ENCODE results near the gene NAALADL2.

NAALADL2 gene

GRCh38 chr3:175294793-175295192 lies 435.7 kb downstream of the NAALADL2 start:
- no peaks in the 10 kb centered on the region for H3K79me2 ChIP-seq (ENCODE audit: insufficient read depth, low read length)
- no peaks in the 10 kb centered on the region for H3K4me1 ChIP-seq (ENCODE audit: insufficient read depth, low read length)
- DNase-seq (no peak), ATAC-seq (ENCODE audit: insufficient read depth, low read depth) (no peak)
- TF ChIP-seq, protein P1, sequence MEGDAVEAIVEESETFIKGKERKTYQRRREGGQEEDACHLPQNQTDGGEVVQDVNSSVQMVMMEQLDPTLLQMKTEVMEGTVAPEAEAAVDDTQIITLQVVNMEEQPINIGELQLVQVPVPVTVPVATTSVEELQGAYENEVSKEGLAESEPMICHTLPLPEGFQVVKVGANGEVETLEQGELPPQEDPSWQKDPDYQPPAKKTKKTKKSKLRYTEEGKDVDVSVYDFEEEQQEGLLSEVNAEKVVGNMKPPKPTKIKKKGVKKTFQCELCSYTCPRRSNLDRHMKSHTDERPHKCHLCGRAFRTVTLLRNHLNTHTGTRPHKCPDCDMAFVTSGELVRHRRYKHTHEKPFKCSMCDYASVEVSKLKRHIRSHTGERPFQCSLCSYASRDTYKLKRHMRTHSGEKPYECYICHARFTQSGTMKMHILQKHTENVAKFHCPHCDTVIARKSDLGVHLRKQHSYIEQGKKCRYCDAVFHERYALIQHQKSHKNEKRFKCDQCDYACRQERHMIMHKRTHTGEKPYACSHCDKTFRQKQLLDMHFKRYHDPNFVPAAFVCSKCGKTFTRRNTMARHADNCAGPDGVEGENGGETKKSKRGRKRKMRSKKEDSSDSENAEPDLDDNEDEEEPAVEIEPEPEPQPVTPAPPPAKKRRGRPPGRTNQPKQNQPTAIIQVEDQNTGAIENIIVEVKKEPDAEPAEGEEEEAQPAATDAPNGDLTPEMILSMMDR (IDR thresholded peaks at IDR 0.05; ENCODE audit: borderline replicate concordance, extremely low read depth, low read length, poor library complexity, severe bottlenecking), result no peak
- TF ChIP-seq EZH2 (IDR thresholded peaks at IDR 0.05; ENCODE audit: borderline replicate concordance, low read depth, low read length, severe bottlenecking), result no peak
- no peaks in the 10 kb centered on the region for H3K27me3 ChIP-seq (ENCODE audit: insufficient read depth, low read length, poor library complexity)
- H2AFZ ChIP-seq (ENCODE audit: low read depth, low read length), result no peak overlapping the region
- no peak overlapping the region for H3K4me2 ChIP-seq (ENCODE audit: insufficient read depth, low read length)
- no peak overlapping the region for H3K4me3 ChIP-seq (ENCODE audit: low read depth in 1 of 2, low read length in 2 of 2)
- H3K9ac ChIP-seq (ENCODE audit: low read depth, low read length), result no peak overlapping the region
- H3K27ac ChIP-seq (ENCODE audit: low read length), result no peak overlapping the region
- no peaks in the 10 kb centered on the region for H3K9me3 ChIP-seq (ENCODE audit: insufficient read depth, low read length, severe bottlenecking)
- H3K36me3 ChIP-seq (ENCODE audit: insufficient read depth, low read length), result no peaks in the 10 kb centered on the region
- H4K20me1 ChIP-seq (ENCODE audit: insufficient read depth, low read length), result no peaks in the 10 kb centered on the region

DNA sequence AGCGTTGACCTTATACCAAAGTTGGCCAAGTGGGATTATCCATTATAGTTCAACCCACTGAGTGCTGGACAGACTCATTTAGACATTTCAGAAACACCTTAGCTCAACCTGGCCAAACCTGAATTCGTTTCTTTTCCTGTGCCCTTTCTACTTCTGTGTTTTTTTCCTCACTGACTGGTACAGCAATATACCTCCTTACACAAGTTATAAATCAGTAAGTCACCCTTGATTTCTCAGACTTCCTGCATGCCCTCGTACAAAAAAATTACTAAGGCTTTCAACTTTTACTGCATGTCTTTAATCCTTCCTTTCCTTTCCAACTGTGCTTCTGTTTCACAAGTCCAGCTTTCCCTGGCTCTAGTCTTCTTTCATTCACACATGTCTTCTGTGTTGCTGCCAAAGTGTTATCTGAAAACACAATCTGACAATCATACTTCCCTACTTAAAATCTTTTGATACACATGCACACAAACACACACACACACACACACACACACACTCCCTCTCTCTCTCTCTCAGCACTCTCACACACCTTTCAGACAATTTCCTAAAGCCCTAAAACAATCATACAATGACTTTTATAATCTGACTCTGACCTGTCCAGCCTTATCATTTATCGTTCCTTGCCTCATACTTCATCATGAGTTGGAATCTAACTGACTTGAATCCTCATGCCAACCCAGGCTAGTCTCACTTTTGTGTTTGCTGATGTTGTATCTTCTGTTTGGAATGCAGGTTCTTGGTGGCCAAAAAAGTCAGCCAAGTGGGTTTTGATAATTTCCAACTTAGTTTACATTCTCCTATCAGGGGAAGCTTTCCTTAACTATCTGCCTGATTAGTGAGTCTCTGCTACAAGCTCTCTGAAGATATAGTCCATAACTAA lies 436.4 kb downstream of the NAALADL2 start:
- Histone ChIP-seq H3K36me3 (ENCODE audit: insufficient read depth, low read length) (no peaks in the 10 kb centered on the region), H3K4me1 (ENCODE audit: insufficient read depth, low read length) (no peaks in the 10 kb centered on the region), H3K4me3 (ENCODE audit: low read depth in 1 of 2, low read length in 2 of 2) (no peak overlapping the region), H4K20me1 (ENCODE audit: insufficient read depth, low read length) (no peaks in the 10 kb centered on the region), H3K27ac (ENCODE audit: low read length) (no peak overlapping the region), H3K4me2 (ENCODE audit: insufficient read depth, low read length) (no peak overlapping the region), H2AFZ (ENCODE audit: low read depth, low read length) (no peak overlapping the region), H3K9me3 (ENCODE audit: insufficient read depth, low read length, severe bottlenecking) (no peaks in the 10 kb centered on the region), H3K9ac (ENCODE audit: low read depth, low read length) (no peak overlapping the region), H3K27me3 (ENCODE audit: insufficient read depth, low read length, poor library complexity) (no peaks in the 10 kb centered on the region), H3K79me2 (ENCODE audit: insufficient read depth, low read length) (no peaks in the 10 kb centered on the region)
- DNase-seq, result no peak
- ATAC-seq (ENCODE audit: insufficient read depth, low read depth), result no peak
- TF ChIP-seq, protein P1 (IDR thresholded peaks at IDR 0.05; ENCODE audit: borderline replicate concordance, extremely low read depth, low read length, poor library complexity, severe bottlenecking), result no peak
- TF ChIP-seq EZH2 (IDR thresholded peaks at IDR 0.05; ENCODE audit: borderline replicate concordance, low read depth, low read length, severe bottlenecking), result no peak

DNA sequence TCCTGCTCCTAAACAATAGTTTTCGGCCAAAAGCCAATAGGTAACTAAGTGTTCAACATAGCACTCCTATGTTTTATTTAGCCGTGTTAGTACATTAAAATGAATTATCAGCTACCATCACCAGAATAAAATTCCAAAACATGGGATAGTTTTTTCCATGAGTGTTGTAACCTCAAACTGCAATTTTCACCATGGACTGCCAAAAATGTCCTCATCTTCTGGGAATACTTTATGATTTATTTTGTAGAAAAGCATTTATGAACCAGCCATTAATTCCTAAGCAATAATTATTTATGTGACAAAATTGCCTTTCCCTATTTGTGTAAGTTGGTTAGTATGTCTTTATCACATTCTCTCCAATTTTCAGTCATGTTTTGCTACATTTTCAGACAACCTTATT lies 438.1 kb downstream of the NAALADL2 start:
- no peaks in the 10 kb centered on the region for H4K20me1 ChIP-seq (ENCODE audit: insufficient read depth, low read length)
- H3K4me1 ChIP-seq (ENCODE audit: insufficient read depth, low read length), result no peaks in the 10 kb centered on the region
- ATAC-seq (ENCODE audit: insufficient read depth, low read depth) (no peak), DNase-seq (no peak)
- H3K27me3 ChIP-seq (ENCODE audit: insufficient read depth, low read length, poor library complexity), result no peaks in the 10 kb centered on the region
- no peaks in the 10 kb centered on the region for H3K9me3 ChIP-seq (ENCODE audit: insufficient read depth, low read length, severe bottlenecking)
- no peaks in the 10 kb centered on the region for H3K79me2 ChIP-seq (ENCODE audit: insufficient read depth, low read length)
- no peak overlapping the region for H3K9ac ChIP-seq (ENCODE audit: low read depth, low read length)
- H3K27ac ChIP-seq (ENCODE audit: low read length), result no peak overlapping the region
- no peak overlapping the region for H2AFZ ChIP-seq (ENCODE audit: low read depth, low read length)
- TF ChIP-seq, protein P1 (IDR thresholded peaks at IDR 0.05; ENCODE audit: borderline replicate concordance, extremely low read depth, low read length, poor library complexity, severe bottlenecking), result no peak
- H3K36me3 ChIP-seq (ENCODE audit: insufficient read depth, low read length), result no peaks in the 10 kb centered on the region
- no peak overlapping the region for H3K4me2 ChIP-seq (ENCODE audit: insufficient read depth, low read length)
- H3K4me3 ChIP-seq (ENCODE audit: low read depth in 1 of 2, low read length in 2 of 2), result no peak overlapping the region

Measured in DND-41 (cell line).